Adipose tissue (tissue), 3 donors: ENCODE measurements around the gene KCNH3. TPM values are rescaled to one million over a fixed set of nuclear protein-coding genes. Genes with fewer than 3 reads are reported as not detected.
"Not testable (repeated sequence)": the region's sequence is repeated elsewhere in the genome, so short reads cannot be mapped to it uniquely, and the experiment has no call there.

Source experiments
- H3K27ac ChIP-seq: one replicate; pipeline ENCODE4 v1.5.1; 2013; ENCODE audit warnings: low read depth, low read length
- WGBS, 3 donors: extraction: QIAGEN DNeasy Blood & Tissue Kit; methylation state at CpG; one replicate each; pipeline ENCODE4 v1.1.7; 2013; 5-methylcytosine and 5-hydroxymethylcytosine counted together
- polyA plus RNA-seq, 3 donors: library from polyadenylated mRNA; stranded (reverse); fragments of 200-250 nt; gene quantifications; one replicate each; pipeline ENCODE4 v1.2.3, GENCODE V29; 2013
- donor health status: healthy with polysubstance abuse.
- donor health status: Bipolar disorder and iron deficiency.
- donor health status: healthy.

KCNH3 gene, protein sequence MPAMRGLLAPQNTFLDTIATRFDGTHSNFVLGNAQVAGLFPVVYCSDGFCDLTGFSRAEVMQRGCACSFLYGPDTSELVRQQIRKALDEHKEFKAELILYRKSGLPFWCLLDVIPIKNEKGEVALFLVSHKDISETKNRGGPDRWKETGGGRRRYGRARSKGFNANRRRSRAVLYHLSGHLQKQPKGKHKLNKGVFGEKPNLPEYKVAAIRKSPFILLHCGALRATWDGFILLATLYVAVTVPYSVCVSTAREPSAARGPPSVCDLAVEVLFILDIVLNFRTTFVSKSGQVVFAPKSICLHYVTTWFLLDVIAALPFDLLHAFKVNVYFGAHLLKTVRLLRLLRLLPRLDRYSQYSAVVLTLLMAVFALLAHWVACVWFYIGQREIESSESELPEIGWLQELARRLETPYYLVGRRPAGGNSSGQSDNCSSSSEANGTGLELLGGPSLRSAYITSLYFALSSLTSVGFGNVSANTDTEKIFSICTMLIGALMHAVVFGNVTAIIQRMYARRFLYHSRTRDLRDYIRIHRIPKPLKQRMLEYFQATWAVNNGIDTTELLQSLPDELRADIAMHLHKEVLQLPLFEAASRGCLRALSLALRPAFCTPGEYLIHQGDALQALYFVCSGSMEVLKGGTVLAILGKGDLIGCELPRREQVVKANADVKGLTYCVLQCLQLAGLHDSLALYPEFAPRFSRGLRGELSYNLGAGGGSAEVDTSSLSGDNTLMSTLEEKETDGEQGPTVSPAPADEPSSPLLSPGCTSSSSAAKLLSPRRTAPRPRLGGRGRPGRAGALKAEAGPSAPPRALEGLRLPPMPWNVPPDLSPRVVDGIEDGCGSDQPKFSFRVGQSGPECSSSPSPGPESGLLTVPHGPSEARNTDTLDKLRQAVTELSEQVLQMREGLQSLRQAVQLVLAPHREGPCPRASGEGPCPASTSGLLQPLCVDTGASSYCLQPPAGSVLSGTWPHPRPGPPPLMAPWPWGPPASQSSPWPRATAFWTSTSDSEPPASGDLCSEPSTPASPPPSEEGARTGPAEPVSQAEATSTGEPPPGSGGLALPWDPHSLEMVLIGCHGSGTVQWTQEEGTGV
- polyA plus RNA-seq, result 1 to 10 TPM in 1 of 3 donors, under 1 TPM in 2; 0.21 to 1.8 (median 0.32) TPM

DNA sequence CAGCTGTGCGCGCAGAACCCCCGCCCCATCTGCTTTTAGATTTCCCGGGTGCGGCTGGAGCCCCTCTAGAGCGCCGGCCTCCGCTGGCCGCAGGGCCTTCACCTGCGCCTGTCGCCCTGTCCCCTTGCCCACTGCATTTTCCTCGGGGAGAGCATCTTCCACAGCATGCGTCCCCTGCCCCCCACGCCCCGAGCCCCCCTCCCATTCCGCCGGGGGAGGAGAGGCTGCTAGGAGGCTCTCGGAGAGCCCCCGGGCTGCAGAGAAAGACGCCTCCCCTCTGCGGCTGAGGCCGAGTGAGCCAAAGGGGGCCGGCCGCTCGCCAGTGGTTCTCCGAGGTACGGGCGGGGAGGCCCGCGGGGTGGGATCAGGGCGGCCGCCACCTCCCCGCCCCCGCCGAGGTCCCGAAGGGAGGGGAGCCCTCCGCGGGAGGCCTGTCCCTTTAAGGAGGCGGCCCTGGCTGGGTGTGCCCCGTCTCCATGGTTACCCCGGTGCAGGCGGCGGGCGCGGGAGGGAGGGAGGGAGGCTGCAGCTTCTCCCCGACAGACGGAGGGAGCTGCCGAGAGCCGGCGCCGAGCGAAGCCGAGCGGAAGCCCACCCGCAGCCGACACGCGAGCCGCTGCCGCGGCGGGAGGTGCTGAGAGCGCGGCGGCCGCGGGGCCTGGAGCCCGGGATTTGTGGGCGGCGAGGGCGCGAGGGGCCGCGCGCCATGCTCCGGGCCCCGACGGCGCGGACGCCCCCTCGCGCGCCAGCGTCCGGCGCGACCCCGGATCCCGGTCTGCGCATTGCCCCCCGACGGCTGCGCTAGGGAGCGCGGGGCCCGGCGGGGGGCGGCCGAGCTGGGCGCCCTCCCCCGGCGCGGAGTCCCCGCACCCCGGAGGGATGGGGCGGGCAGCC is at the start of gene KCNH3:
TSS of gene KCNH3 (plus strand) at position 521 of the 894 bp plus-strand sequence. CDS start 387 bp downstream, outside the sequence.
- 0 to 2% (median 1%) methylated on average over 66 to 99 of the region's 107 CpGs for WGBS, 3 donors
- no peak within 1 kb of the TSS for H3K27ac ChIP-seq

DNA sequence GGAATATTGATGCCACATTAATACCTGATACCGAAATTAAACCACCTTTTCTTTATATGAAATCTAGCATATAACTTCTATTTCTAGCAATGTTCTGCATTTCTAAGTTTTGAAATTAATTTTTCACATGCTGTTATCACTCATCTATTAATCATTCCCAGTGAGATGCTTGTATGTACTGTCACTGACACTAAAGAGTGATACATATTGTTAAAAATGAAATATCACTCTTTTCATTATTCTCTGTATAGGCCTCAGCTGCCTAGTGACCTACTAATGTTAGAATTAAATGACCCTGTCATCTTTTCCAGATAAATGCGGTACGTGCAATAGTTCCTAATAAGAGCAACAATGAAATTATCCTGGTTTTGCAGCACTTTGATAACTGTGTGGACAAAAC is 49.7 kb upstream of the KCNH3 start:
- 93 to 97% (median 95%) methylated on average over 3 of the region's 3 CpGs for WGBS, 3 donors
- no peak overlapping the region for H3K27ac ChIP-seq

DNA sequence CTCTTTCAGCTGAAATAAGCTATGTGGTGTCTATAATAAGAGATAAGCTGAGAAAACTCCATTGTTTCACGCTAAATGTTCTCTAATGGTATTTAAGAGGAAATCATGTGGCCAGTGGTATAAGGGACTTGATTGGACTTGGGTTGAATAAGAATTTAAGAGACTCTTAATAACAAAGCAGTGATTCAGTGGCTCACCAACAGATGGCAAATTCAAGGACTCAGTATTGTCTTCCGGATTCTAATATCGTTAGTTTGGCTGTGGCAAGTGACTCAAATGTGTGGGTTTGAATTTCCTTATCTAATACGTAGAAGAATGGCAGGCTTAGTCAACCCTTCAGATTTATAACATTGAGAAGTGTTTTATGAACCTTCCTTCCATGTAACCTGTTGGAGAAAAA is 49.1 kb upstream of the KCNH3 start:
- H3K27ac ChIP-seq, result no peak overlapping the region
- WGBS, 3 donors, result 89 to 90% (median 89%) methylated on average over 4 of the region's 4 CpGs

GRCh38 chr12:49491823-49492222 is 47.0 kb upstream of the KCNH3 start:
- no peak overlapping the region for H3K27ac ChIP-seq
- 80 to 97% (median 86%) methylated on average over 1 of the region's 1 CpG for WGBS, 3 donors

DNA sequence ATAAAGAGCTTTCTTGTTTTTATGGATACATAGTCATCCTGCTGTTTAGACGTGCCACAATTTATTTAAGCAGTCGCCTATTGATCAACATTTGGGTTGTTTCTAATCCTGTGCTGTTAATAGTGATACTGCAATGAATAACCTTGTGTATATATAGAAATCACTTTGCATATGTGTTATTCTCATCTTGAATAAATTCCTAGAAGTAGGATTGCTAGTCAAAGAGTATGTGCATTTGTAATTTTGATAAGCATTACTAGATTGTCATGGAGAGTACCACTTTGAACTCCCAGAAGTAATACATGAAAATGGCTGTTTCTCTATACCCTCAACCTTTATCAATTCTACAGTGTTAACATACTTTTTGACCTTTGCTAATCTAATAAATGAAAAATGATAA is 44.9 kb upstream of the KCNH3 start:
- WGBS, 3 donors, result 49 to 97% (median 72%) methylated on average over 2 of the region's 2 CpGs
- no peak overlapping the region for H3K27ac ChIP-seq

- 82 to 93% (median 91%) methylated on average over 10 of the region's 10 CpGs for WGBS, 3 donors
- no peak overlapping the region for H3K27ac ChIP-seq
Observed at GRCh38 chr12:49496417-49497360, 42.1 kb upstream of the KCNH3 start.

DNA sequence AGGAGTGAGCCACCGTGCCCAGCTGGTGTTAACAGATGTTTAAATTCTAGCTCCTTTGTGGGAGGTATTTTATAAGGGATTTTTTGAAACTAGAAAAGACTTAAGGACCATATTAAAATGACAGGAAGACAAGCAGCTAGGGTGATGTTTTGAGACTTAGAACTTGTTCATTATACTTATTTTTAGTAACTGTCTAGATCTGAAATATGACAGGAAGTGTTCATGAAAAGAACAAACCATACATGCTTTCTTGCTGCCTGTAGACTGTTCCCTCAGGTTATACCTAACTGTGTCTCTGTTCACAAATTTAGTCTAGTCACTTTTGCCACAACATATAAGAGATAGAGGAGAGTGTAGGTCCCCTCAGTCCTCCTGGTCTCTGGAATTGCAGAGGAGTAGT is 36.9 kb upstream of the KCNH3 start:
- no peak overlapping the region for H3K27ac ChIP-seq
- 62 to 83% (median 75%) methylated on average over 1 of the region's 1 CpG for WGBS, 3 donors

DNA sequence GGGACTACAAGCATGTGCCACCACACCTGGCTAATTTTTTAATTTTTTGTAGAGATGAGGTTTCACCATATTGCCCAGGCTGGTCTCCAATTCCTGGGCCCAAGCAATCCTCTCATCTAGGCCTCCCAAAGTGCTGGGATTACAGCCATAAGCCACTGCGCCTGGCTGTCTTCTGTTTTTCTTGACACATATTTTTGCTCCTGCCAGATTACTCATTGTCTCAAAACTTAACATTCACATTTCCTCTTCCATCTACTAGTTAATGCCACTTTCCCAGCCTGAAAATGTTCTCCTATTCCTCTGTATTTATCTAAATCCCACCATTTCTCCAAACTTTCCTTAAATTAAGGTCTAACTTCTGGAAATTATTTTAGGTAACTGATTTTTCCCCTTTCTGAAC is 36.2 kb upstream of the KCNH3 start:
- no peak overlapping the region for H3K27ac ChIP-seq
- 91 to 100% (median 100%) methylated on average over 1 of the region's 1 CpG for WGBS, 3 donors

DNA sequence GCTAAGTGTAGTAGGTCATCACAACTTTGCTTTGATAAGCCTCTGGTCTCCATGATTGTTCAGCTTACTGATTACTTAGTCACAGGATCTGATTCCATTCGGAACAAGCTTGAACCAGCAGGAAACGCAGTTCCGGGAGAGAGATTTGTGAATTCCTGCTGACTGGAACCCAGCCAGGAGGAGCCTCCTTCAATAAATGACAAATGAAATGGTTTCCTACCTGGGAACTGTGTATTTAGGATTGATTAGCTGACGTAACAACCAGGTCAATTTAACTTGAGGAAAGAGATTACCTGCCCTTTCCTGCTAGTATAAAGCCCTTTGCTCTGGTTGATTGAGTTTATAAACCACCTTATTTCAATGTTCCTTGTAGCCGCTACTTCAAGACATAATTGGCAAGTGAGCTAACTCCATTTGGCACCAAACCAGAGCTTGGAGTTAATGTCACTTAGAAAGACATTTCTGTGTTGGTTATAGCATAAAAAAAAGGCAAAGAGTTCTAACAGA is 35.1 kb upstream of the KCNH3 start:
- 46 to 77% (median 61%) methylated on average over 5 of the region's 5 CpGs for WGBS, 3 donors
- H3K27ac ChIP-seq, result no peak overlapping the region

DNA sequence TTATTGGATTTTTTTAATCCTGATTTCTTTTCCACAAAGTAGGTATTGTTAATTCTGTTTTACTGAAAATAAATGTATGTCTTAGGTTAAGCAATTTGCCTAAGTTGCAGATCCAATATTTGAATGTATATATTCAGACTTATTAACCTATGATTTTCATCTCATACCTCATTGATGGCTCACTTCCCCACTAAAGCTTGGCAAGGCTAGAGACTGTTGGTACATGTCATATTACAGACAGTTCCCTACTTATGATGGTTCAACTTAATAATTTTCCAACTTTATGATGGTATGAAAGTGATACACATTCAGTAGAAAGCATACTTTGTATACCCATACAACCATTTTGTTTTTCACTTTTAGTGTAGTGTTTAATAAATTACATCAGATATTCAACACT is 33.2 kb upstream of the KCNH3 start:
- no peak overlapping the region for H3K27ac ChIP-seq

DNA sequence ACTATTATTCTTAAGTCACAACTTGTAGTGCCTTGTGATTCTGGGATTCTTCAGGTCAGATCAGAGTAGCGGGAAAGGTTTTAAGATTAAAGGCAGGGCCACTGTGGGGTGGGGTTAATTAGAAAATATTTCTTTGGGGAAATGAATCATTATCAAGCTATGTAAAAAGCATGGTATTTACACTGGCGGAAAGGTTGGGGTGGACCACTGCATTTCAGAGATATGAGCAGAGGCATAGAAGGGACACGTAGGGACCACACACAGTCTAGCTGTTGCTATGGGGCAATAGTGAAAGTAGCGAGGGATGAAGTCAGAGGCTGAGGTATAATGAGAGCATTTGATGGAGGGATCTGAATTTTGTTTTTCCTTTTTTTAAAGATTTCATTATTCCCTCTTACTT is 31.7 kb upstream of the KCNH3 start:
- WGBS, 3 donors, result 83 to 92% (median 88%) methylated on average over 4 of the region's 4 CpGs
- H3K27ac ChIP-seq, result no peak overlapping the region

- H3K27ac ChIP-seq, result not testable (repeated sequence)
- 74 to 93% (median 83%) methylated on average over 8 of the region's 8 CpGs for WGBS, 3 donors
Observed at GRCh38 chr12:49509681-49510080, 29.1 kb upstream of the KCNH3 start.

DNA sequence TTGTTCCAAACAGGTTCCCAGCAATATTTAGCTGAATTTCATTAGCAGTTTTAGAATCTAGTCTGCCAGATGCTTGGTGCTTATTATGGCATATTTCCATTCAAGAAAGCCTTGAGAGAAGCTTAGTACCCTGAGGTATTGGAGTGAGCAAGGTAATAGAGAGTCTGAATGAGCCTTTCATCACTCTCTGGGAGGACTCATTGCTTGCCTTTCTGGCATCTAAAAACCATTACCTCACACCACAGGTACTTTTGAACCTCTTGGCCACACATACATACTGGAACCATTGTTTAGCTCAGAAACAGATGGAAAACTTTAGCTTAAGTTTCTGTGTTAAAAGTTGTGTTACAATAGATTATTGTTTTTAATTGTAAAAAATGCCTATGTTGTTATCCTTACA is 27.4 kb upstream of the KCNH3 start:
- H3K27ac ChIP-seq, result no peak overlapping the region

DNA sequence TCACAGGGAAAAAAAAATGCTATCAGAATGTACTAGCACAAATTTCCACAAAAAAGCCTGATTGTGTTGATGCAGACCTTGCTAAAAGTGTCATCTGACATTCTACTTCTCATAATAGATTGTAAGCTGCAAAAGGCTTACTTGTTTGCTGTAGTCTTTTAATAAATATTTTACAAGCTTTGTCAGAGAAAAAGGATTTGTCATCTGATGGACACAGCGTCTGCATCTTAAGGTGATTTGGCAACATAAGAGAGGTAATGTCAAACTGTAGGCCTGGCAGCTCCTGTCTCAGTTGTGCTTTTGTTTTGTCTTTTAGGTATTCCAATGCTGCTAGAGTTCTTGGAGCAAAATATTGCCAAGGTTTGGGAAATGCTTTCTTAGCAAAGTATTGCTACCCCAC is 26.3 kb upstream of the KCNH3 start:
- no peak overlapping the region for H3K27ac ChIP-seq
- 83 to 89% (median 86%) methylated on average over 1 of the region's 1 CpG for WGBS, 3 donors

GRCh38 chr12:49515266-49515665 is 23.6 kb upstream of the KCNH3 start:
- 41 to 89% (median 85%) methylated on average over 5 of the region's 5 CpGs for WGBS, 3 donors

DNA sequence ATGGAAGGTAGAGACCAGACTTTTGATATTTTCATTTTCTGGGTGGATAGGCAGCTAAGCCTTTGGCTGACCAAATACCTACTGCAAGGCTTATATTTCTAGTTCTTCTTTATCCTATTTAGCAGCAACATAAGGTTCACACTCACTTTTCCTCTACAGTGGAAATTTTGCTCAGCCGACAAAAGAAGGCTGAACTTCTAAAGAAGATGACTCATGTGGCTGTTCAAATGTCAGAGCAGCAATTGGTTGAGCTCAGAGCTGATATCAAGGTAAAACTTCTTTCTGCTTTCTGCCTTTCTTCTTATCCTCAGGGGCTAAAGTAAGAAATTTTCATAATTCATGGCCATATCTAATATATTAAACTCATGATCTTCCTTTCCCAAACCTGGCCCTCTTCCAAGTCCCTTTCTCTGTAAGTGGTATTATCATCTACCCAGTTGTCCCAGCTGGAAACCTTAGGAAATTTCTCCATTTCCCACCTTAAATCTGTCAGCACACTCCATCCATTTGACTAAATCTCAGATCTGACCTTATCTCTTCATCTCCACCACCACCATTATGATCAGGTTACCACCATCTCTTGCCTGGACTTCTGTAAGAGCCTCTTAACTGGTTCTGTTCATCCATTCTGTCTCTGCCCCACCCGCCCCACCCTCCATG is 19.8 kb upstream of the KCNH3 start:
- 73 to 89% (median 82%) methylated on average over 2 of the region's 2 CpGs for WGBS, 3 donors
- H3K27ac ChIP-seq, result no peak overlapping the region

More at GRCh38 chr12:49515266-49515665, 23.6 kb upstream of the KCNH3 start:
- no peak overlapping the region for H3K27ac ChIP-seq

DNA sequence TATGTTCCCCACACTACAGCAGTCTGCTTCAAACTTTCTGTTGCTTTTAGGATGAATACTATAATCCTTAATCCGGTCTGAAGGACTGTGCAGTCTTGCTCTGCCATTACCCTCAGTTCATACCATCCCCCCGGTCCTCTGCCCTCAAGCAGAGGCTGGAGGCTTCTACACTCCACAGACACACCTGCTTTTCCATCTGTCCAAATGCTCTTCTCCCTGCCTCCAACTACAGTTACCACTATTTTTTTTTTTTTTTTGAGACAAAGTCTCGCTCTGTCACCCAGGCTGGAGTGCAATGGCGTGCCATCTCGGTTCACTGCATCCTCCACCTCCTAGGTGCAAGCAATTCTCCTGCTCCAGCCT is 19.3 kb upstream of the KCNH3 start:
- no peak overlapping the region for H3K27ac ChIP-seq
- 98 to 99% (median 98%) methylated on average over 5 of the region's 5 CpGs for WGBS, 3 donors
